ENCODE data around the gene MC1R.

- no peak for TF ChIP-seq CTCF (IDR thresholded peaks at IDR 0.05)
- no peak for TF ChIP-seq POLR2AphosphoS5 (IDR thresholded peaks at IDR 0.05)
- TF ChIP-seq POLR2A (IDR thresholded peaks at IDR 0.05; ENCODE audit: low read depth): no peak
- no peak for TF ChIP-seq EP300 (IDR thresholded peaks at IDR 0.05)
Measured at GRCh38 chr16:89934611-89935553, 16.2 kb downstream of the MC1R start.
